ENCODE results near the gene CCKAR. TPM values are rescaled to one million over a fixed set of nuclear protein-coding genes. Genes with fewer than 3 reads are reported as not detected.

Gene CCKAR
- polyA plus RNA-seq, 6 donors from 2014 or later, result not detected

GRCh38 chr4:26464420-26465095 lies 25.7 kb downstream of the CCKAR start:
- DNase-seq (no peak), ATAC-seq (ENCODE audit: low read depth in 2 of 2) (no peak)
- Mint-ChIP-seq H3K9me3 (peaks cover 0 to 7% (median 2%) of the 10 kb centered on the region in 7 donors), H3K36me3 (peaks cover 0 to 8% of the 10 kb centered on the region in 2 donors), H3K4me3 (peak overlapping the region in 1 of 8 donors; percentile 3), H3K27me3 (peaks cover 0 to 29% (median 26%) of the 10 kb centered on the region in 3 donors), H3K4me1 (peaks cover 0 to 3% (median 0%) of the 10 kb centered on the region in 3 donors), H3K27ac (no peak overlapping the region)

GRCh38 chr4:26463386-26463785 lies 26.9 kb downstream of the CCKAR start:
- H3K27ac Mint-ChIP-seq, result peak overlapping the region in 1 of 6 donors; percentile 58
- DNase-seq, result no peak

GRCh38 chr4:26462874-26463273 lies 27.4 kb downstream of the CCKAR start:
- Mint-ChIP-seq H3K9me3 (peaks cover 0 to 4% (median 0%) of the 10 kb centered on the region in 7 donors), H3K36me3 (no peaks in the 10 kb centered on the region), H3K4me1 (peaks cover 0 to 10% (median 3%) of the 10 kb centered on the region in 3 donors), H3K4me3 (no peak overlapping the region), H3K27ac (peak overlapping the region in 1 of 6 donors; percentile 58), H3K27me3 (peaks cover 4 to 28% (median 20%) of the 10 kb centered on the region in 3 donors)
- ATAC-seq (ENCODE audit: low read depth in 2 of 2), result no peak
- no peak for DNase-seq

More at GRCh38 chr4:26463386-26463785, 26.9 kb downstream of the CCKAR start:
- H3K4me1 Mint-ChIP-seq, result peaks cover 0 to 7% (median 3%) of the 10 kb centered on the region in 3 donors
- H3K9me3 Mint-ChIP-seq, result peaks cover 0 to 4% (median 0%) of the 10 kb centered on the region in 7 donors
- peaks cover 4 to 29% (median 20%) of the 10 kb centered on the region in 3 donors for H3K27me3 Mint-ChIP-seq
- no peak for ATAC-seq (ENCODE audit: low read depth in 2 of 2)
- H3K36me3 Mint-ChIP-seq, result peaks cover 0 to under 1% of the 10 kb centered on the region in 2 donors
- no peak overlapping the region for H3K4me3 Mint-ChIP-seq

- no peak for ATAC-seq (ENCODE audit: low read depth in 2 of 2)
- H3K4me3 Mint-ChIP-seq, result no peak overlapping the region
- H3K4me1 Mint-ChIP-seq, result peaks cover 0 to 10% (median 3%) of the 10 kb centered on the region in 3 donors
- no peak for DNase-seq
- H3K27ac Mint-ChIP-seq, result peak overlapping the region in 1 of 6 donors; percentile 7
- H3K27me3 Mint-ChIP-seq, result peaks cover 4 to 12% (median 4%) of the 10 kb centered on the region in 3 donors
- H3K36me3 Mint-ChIP-seq, result no peaks in the 10 kb centered on the region
- H3K9me3 Mint-ChIP-seq, result peaks cover 0 to 4% (median 0%) of the 10 kb centered on the region in 7 donors
Measured at GRCh38 chr4:26459756-26460530, 30.3 kb downstream of the CCKAR start.

- DNase-seq, result peak; percentile 33
- peak overlapping the region in 7 of 8 donors; percentile 12 to 85 (median 62) for H3K4me3 Mint-ChIP-seq
- H3K27me3 Mint-ChIP-seq, result peaks cover 0 to 6% (median 4%) of the 10 kb centered on the region in 3 donors
- no peaks in the 10 kb centered on the region for H3K36me3 Mint-ChIP-seq
- peak overlapping the region in 2 of 6 donors; percentile 7 to 43 for H3K27ac Mint-ChIP-seq
- peak; percentile 54 to 58 for ATAC-seq (ENCODE audit: low read depth in 2 of 2)
- peaks cover 0 to 4% (median 3%) of the 10 kb centered on the region in 7 donors for H3K9me3 Mint-ChIP-seq
- H3K4me1 Mint-ChIP-seq, result peaks cover 0 to 10% (median 3%) of the 10 kb centered on the region in 3 donors
Measured at GRCh38 chr4:26459054-26459755, 31.1 kb downstream of the CCKAR start.

- Mint-ChIP-seq H3K9me3 (peaks cover 0 to 14% (median 3%) of the 10 kb centered on the region in 7 donors), H3K4me1 (peaks cover 0 to 10% (median 3%) of the 10 kb centered on the region in 3 donors), H3K4me3 (peak overlapping the region in 2 of 8 donors; percentile 4 to 41), H3K27ac (no peak overlapping the region), H3K36me3 (no peaks in the 10 kb centered on the region), H3K27me3 (peaks cover 0 to 4% (median 0%) of the 10 kb centered on the region in 3 donors)
- DNase-seq (no peak), ATAC-seq (ENCODE audit: low read depth in 2 of 2) (peak in 1 of 2 donors; percentile 28)
Measured at GRCh38 chr4:26458157-26458561, 32.1 kb downstream of the CCKAR start.

- peaks cover 0 to 15% (median 3%) of the 10 kb centered on the region in 7 donors for H3K9me3 Mint-ChIP-seq
- no peak for DNase-seq
- no peak overlapping the region for H3K27ac Mint-ChIP-seq
- ATAC-seq (ENCODE audit: low read depth in 2 of 2), result no peak
- peaks cover 0 to 4% (median 2%) of the 10 kb centered on the region in 3 donors for H3K27me3 Mint-ChIP-seq
- peak overlapping the region in 1 of 8 donors; percentile 0 for H3K4me3 Mint-ChIP-seq
- H3K36me3 Mint-ChIP-seq, result no peaks in the 10 kb centered on the region
- H3K4me1 Mint-ChIP-seq, result peaks cover 0 to 10% (median 3%) of the 10 kb centered on the region in 3 donors
Measured at GRCh38 chr4:26457412-26457811, 32.9 kb downstream of the CCKAR start.

- ATAC-seq (ENCODE audit: low read depth in 2 of 2) (no peak), DNase-seq (no peak)
- Mint-ChIP-seq H3K27ac (no peak overlapping the region), H3K4me1 (peaks cover 0 to 10% (median 0%) of the 10 kb centered on the region in 3 donors), H3K36me3 (no peaks in the 10 kb centered on the region), H3K4me3 (no peak overlapping the region), H3K27me3 (peaks cover 0 to 4% (median 4%) of the 10 kb centered on the region in 3 donors), H3K9me3 (peaks cover 0 to 15% (median 3%) of the 10 kb centered on the region in 7 donors)
Measured at GRCh38 chr4:26455571-26455970, 34.7 kb downstream of the CCKAR start.

- peaks cover 0 to 10% (median 0%) of the 10 kb centered on the region in 3 donors for H3K4me1 Mint-ChIP-seq
- DNase-seq (no peak), ATAC-seq (ENCODE audit: low read depth in 2 of 2) (no peak)
- H3K36me3 Mint-ChIP-seq, result no peaks in the 10 kb centered on the region
- peaks cover 0 to 15% (median 3%) of the 10 kb centered on the region in 7 donors for H3K9me3 Mint-ChIP-seq
- H3K4me3 Mint-ChIP-seq, result no peak overlapping the region
- peaks cover 0 to 4% (median 4%) of the 10 kb centered on the region in 3 donors for H3K27me3 Mint-ChIP-seq
- no peak overlapping the region for H3K27ac Mint-ChIP-seq
Measured at GRCh38 chr4:26454961-26455360, 35.3 kb downstream of the CCKAR start.

GRCh38 chr4:26452565-26453531 lies 37.4 kb downstream of the CCKAR start:
- no peak for DNase-seq
- peak overlapping the region in 1 of 6 donors; percentile 76 for H3K27ac Mint-ChIP-seq
- no peaks in the 10 kb centered on the region for H3K36me3 Mint-ChIP-seq

GRCh38 chr4:26451597-26451996 lies 38.7 kb downstream of the CCKAR start:
- ATAC-seq (ENCODE audit: low read depth in 2 of 2), result no peak
- Mint-ChIP-seq H3K36me3 (no peaks in the 10 kb centered on the region), H3K27ac (peak overlapping the region in 1 of 6 donors; percentile 32), H3K4me3 (no peak overlapping the region), H3K27me3 (peaks cover 0 to 8% (median 0%) of the 10 kb centered on the region in 3 donors), H3K4me1 (no peaks in the 10 kb centered on the region), H3K9me3 (peaks cover 0 to 15% (median 3%) of the 10 kb centered on the region in 7 donors)
- DNase-seq, result no peak

More at GRCh38 chr4:26452565-26453531, 37.4 kb downstream of the CCKAR start:
- peaks cover 0 to 4% (median 0%) of the 10 kb centered on the region in 3 donors for H3K27me3 Mint-ChIP-seq
- H3K4me3 Mint-ChIP-seq, result peak overlapping the region in 1 of 8 donors; percentile 54
- no peaks in the 10 kb centered on the region for H3K4me1 Mint-ChIP-seq
- peaks cover 0 to 15% (median 3%) of the 10 kb centered on the region in 7 donors for H3K9me3 Mint-ChIP-seq
- ATAC-seq (ENCODE audit: low read depth in 2 of 2), result no peak

- no peaks in the 10 kb centered on the region for H3K4me1 Mint-ChIP-seq
- H3K27me3 Mint-ChIP-seq, result peaks cover 0 to 13% (median 0%) of the 10 kb centered on the region in 3 donors
- ATAC-seq (ENCODE audit: low read depth in 2 of 2) (no peak), DNase-seq (no peak)
- peaks cover 0 to 15% (median 3%) of the 10 kb centered on the region in 7 donors for H3K9me3 Mint-ChIP-seq
- H3K4me3 Mint-ChIP-seq, result no peak overlapping the region
- no peaks in the 10 kb centered on the region for H3K36me3 Mint-ChIP-seq
- H3K27ac Mint-ChIP-seq, result no peak overlapping the region
Measured at GRCh38 chr4:26450418-26450817, 39.9 kb downstream of the CCKAR start.

Data from naive B cell (primary cell).